Measurements from ENCODE around the gene PRKAR1B.

DNA sequence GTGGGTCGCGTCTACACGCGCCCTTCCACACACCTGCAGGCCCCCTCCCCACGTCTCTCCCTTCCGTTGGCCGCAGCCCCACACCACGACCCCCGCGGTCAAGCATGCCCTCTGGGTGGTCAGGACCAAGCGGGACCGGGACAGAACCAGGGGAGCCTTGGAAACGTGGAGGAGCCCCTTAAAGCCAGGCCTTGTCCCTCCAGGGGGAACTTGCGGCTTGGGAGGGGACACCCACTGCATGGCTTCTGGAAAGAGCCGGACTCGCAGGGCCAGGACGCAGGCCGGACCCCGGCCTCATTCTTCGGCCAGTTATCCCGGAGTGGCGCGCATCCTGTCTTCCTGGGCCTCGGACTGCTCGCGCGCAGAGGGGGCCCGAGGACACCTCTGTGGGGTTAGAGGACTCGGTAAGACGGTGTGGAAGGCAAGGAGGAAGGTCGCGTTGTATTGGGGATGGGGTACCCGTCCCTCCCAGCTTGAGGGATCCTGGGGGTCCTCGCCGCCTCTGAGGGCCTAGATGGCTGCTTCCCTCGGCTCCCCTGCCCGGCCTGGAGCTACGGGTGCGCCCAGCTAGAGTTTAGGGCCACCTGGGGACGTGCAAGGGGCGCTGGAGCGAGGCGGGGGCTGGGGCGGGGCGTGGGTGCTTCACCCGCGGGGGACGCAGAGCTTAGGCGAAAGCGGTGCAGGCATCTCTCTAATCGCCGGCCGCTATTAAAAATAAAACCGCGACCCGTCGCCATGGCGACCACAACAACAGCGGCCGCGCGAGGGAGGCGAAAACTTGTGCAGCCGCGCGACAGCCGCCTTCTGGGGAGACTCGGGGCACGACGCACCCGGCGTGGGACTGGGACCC lies 205.6 kb downstream of the PRKAR1B start:
- TF ChIP-seq, protein P1, sequence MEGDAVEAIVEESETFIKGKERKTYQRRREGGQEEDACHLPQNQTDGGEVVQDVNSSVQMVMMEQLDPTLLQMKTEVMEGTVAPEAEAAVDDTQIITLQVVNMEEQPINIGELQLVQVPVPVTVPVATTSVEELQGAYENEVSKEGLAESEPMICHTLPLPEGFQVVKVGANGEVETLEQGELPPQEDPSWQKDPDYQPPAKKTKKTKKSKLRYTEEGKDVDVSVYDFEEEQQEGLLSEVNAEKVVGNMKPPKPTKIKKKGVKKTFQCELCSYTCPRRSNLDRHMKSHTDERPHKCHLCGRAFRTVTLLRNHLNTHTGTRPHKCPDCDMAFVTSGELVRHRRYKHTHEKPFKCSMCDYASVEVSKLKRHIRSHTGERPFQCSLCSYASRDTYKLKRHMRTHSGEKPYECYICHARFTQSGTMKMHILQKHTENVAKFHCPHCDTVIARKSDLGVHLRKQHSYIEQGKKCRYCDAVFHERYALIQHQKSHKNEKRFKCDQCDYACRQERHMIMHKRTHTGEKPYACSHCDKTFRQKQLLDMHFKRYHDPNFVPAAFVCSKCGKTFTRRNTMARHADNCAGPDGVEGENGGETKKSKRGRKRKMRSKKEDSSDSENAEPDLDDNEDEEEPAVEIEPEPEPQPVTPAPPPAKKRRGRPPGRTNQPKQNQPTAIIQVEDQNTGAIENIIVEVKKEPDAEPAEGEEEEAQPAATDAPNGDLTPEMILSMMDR (IDR thresholded peaks at IDR 0.05; ENCODE audit: low read length), result no peak
- TF ChIP-seq EZH2 (IDR thresholded peaks at IDR 0.05; ENCODE audit: borderline replicate concordance, low read length), result no peak

Measured in OCI-LY1 (cell line).